PFSK-1 (cell line): Measurements from ENCODE around the gene SLC26A6.

ENCODE experiments used
- FOXP2 ChIP-seq: optimal IDR thresholded peaks from 2 replicates; pipeline ENCODE3; 2011; ENCODE audit warnings: borderline replicate concordance, control low read depth, inconsistent platforms; ENCODE audit not compliant: insufficient read depth; ENCODE audit errors: extremely low read length, extremely low read depth
- POLR2AphosphoS5 ChIP-seq: IDR thresholded peaks from 2 replicates; pipeline ENCODE4 v1.6.1; 2012; ENCODE audit warnings: low read depth, mild to moderate bottlenecking, control low read depth, low read length, moderate library complexity
- SIN3A ChIP-seq: IDR thresholded peaks from 2 replicates; pipeline ENCODE4 v1.6.1; 2012; ENCODE audit warnings: mild to moderate bottlenecking, low read length, moderate library complexity, borderline replicate concordance; ENCODE audit not compliant: insufficient read depth
- TAF1 ChIP-seq: IDR thresholded peaks from 2 replicates; pipeline ENCODE4 v1.6.1; 2012; ENCODE audit warnings: low read length, control low read depth, borderline replicate concordance; ENCODE audit not compliant: insufficient read depth
- TF ChIP-seq, protein P1 (sequence below), 2 experiments: IDR thresholded peaks; 2 replicates each; pipeline versions ENCODE4 v1.6.1 to v1.8.0; 2011 to 2012; ENCODE audit warnings: low read depth in 2 of 2, low read length in 2 of 2, control low read depth in 1 of 2, inconsistent platforms in 1 of 2, mild to moderate bottlenecking in 1 of 2, moderate library complexity in 1 of 2; ENCODE audit not compliant: insufficient read depth in 1 of 2

SLC26A6 gene

DNA sequence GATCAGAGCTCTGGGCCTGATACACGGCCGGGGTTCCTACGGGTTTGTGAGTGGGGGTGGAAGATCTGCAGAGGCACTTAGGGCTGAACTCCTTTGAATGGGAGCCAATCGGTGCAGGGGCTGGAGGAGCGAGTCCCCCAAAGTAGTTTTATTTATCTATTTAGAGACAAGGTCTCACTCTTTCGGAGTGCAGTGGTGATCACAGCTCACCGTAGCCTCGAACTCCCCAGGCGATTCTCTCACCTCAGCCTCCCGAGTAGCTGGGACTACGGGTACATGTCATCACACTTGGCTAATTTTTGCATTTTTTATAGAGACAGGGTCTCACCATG, 29.0 kb upstream of the SLC26A6 start:
- no peak for TF ChIP-seq TAF1
- TF ChIP-seq FOXP2: no peak
- TF ChIP-seq POLR2AphosphoS5: no peak
- TF ChIP-seq SIN3A: no peak
- TF ChIP-seq, protein P1, sequence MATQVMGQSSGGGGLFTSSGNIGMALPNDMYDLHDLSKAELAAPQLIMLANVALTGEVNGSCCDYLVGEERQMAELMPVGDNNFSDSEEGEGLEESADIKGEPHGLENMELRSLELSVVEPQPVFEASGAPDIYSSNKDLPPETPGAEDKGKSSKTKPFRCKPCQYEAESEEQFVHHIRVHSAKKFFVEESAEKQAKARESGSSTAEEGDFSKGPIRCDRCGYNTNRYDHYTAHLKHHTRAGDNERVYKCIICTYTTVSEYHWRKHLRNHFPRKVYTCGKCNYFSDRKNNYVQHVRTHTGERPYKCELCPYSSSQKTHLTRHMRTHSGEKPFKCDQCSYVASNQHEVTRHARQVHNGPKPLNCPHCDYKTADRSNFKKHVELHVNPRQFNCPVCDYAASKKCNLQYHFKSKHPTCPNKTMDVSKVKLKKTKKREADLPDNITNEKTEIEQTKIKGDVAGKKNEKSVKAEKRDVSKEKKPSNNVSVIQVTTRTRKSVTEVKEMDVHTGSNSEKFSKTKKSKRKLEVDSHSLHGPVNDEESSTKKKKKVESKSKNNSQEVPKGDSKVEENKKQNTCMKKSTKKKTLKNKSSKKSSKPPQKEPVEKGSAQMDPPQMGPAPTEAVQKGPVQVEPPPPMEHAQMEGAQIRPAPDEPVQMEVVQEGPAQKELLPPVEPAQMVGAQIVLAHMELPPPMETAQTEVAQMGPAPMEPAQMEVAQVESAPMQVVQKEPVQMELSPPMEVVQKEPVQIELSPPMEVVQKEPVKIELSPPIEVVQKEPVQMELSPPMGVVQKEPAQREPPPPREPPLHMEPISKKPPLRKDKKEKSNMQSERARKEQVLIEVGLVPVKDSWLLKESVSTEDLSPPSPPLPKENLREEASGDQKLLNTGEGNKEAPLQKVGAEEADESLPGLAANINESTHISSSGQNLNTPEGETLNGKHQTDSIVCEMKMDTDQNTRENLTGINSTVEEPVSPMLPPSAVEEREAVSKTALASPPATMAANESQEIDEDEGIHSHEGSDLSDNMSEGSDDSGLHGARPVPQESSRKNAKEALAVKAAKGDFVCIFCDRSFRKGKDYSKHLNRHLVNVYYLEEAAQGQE (IDR thresholded peaks at IDR 0.05; ENCODE audit: insufficient read depth in 1 of 2, low read depth in 2 of 2, low read length in 2 of 2): no peak

GRCh38 chr3:48663489-48664312, 28.4 kb upstream of the SLC26A6 start:
- TF ChIP-seq POLR2AphosphoS5 (peak; percentile 68), SIN3A (no peak), TAF1 (no peak; the same call in 1 of the 2 replicates), FOXP2 (no peak)
- TF ChIP-seq, protein P1 (IDR thresholded peaks at IDR 0.05; ENCODE audit: insufficient read depth in 1 of 2, low read depth in 2 of 2, low read length in 2 of 2): peak in 1 of 2 experiments; percentile 17; a peak in 1 of 4 replicates

GRCh38 chr3:48662753-48663488, 27.7 kb upstream of the SLC26A6 start, which contains the start of gene CELSR3:
Gene CELSR3 (minus strand): TSS chr3:48662886. CDS start chr3:48662634, 252 bp downstream.
- TF ChIP-seq POLR2AphosphoS5 (no peak), SIN3A (no peak), TAF1 (no peak), FOXP2 (no peak)
- TF ChIP-seq, protein P1 (IDR thresholded peaks at IDR 0.05; ENCODE audit: insufficient read depth in 1 of 2, low read depth in 2 of 2, low read length in 2 of 2): peak; percentile 68 to 70; a peak in 3 of 4 replicates

DNA sequence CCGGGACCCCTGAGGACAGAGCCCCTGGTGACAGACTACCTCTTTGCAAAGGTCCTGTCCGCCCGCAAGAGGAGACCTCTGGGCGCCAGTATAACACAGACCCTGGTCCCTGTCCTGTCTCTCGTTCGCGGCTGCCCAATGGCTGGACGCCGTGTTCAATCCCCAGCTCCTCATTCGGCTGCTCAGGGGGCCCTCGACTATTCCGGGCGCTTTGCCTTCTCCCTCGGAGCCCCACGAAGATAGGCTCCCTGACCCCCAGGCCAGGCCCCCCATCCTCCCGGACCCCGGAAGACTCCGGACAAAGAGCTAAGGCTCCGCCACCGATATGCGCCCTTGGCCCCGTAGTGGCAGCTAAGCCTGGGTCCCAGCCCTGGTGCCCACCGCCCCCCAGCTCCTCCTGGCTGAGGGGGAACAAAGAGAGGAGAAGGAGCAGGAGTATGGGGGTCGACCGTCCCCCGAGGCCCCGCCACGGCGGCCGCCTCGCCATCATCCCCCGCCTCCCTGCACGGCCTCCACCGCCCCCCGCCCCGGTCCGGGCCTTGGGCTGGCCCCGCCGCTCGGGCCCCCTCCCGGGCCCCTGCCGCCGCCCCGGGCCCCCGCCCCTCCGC, 27.0 kb upstream of the SLC26A6 start:
- TF ChIP-seq, protein P1 (IDR thresholded peaks at IDR 0.05; ENCODE audit: insufficient read depth in 1 of 2, low read depth in 2 of 2, low read length in 2 of 2): no peak
- TF ChIP-seq POLR2AphosphoS5: no peak
- TF ChIP-seq FOXP2: no peak
- TF ChIP-seq SIN3A: no peak
- TF ChIP-seq TAF1: no peak
